Endothelial cell of umbilical vein (primary cell): ENCODE measurements around the gene WDR55. TPM values are rescaled to one million over a fixed set of nuclear protein-coding genes. Genes with fewer than 3 reads are reported as not detected.

Experiments used
- BruUV-seq: library from RNA; stranded (reverse); fragments of 400-500 nt; replicated peaks from 2 replicates; lab custom pipeline; 2021; lab: Mats Ljungman, UMichigan
- CTCF ChIA-PET: fragments of 300-600, 350-600 bp; sonication (Branson Sonifier 250); formaldehyde crosslinking; loops from one replicate; lab custom pipeline; 2021; ENCODE audit warnings: antibody characterized with exemption, inconsistent platforms; lab: Charles Lee
- POLR2A ChIA-PET: fragments of 300-600, 350-600 bp; sonication (Branson Sonifier 250); formaldehyde crosslinking; loops from one replicate; lab custom pipeline; 2021; ENCODE audit warnings: antibody characterized with exemption, inconsistent platforms; lab: Charles Lee
- DNase-seq: peaks from one replicate; pipeline ENCODE4 v3.0.0-alpha.2; 2011; ENCODE audit warnings: low read depth, low spot score
- FAIRE-seq: peaks from 2 replicates; lab custom pipeline; 2011; peaks lifted over from hg19 to GRCh38; lab: Jason Lieb, UNC
- H2AFZ ChIP-seq: 2 replicates; pipeline ENCODE4 v1.6.0; 2012; ENCODE audit warnings: low read depth, low read length, control low read depth, inconsistent platforms
- H3K27ac ChIP-seq: 2 replicates; pipeline ENCODE4 v1.5.1; 2011; ENCODE audit warnings: low read depth, mild to moderate bottlenecking, control low read depth, low read length, moderate library complexity; ENCODE audit not compliant: insufficient read depth
- H3K27me3 ChIP-seq, 2 experiments: 2 replicates each; pipeline versions ENCODE4 v1.6.0 to v1.6.1; 2011; ENCODE audit warnings: low read length in 2 of 2, mixed read lengths in 1 of 2; ENCODE audit not compliant: control insufficient read depth in 2 of 2, insufficient read depth in 2 of 2
- H3K36me3 ChIP-seq, 2 experiments: 2 replicates in 1 of 2; 3 replicates in 1 of 2; pipeline ENCODE4 v1.5.1; 2011; ENCODE audit warnings: low read length in 2 of 2, mild to moderate bottlenecking in 1 of 2, moderate library complexity in 1 of 2; ENCODE audit not compliant: control insufficient read depth in 2 of 2, insufficient read depth in 2 of 2; ENCODE audit errors: extremely low read depth in 1 of 2
- H3K4me1 ChIP-seq: 3 replicates; pipeline ENCODE4 v1.5.1; 2011; ENCODE audit warnings: mild to moderate bottlenecking, low read length; ENCODE audit not compliant: control insufficient read depth, insufficient read depth; ENCODE audit errors: extremely low read depth
- H3K4me2 ChIP-seq: 2 replicates; pipeline ENCODE4 v1.6.1; 2011; ENCODE audit warnings: low read length, control low read depth, mixed read lengths; ENCODE audit not compliant: insufficient read depth
- H3K4me3 ChIP-seq, 3 experiments: fragments of 200-600 bp in 1 of 3; sonication (generic), shearing (Covaris generic) in 1 of 3; replicated peaks in 1 of 3; 2 replicates each; pipeline ENCODE4 v1.5.1; 2011 to 2016; ENCODE audit warnings: control low read depth in 3 of 3, low read length in 3 of 3, mild to moderate bottlenecking in 2 of 3, inconsistent platforms in 1 of 3, low read depth in 1 of 3, moderate library complexity in 1 of 3; ENCODE audit not compliant: insufficient read depth in 1 of 3
- H3K79me2 ChIP-seq: 2 replicates; pipeline ENCODE4 v1.6.0; 2012; ENCODE audit warnings: low read length, inconsistent platforms; ENCODE audit not compliant: control insufficient read depth, insufficient read depth
- H3K9ac ChIP-seq: replicated peaks from 2 replicates; pipeline ENCODE3; 2011; ENCODE audit warnings: low read length, control low read depth; ENCODE audit not compliant: insufficient read depth; ENCODE audit errors: extremely low read depth
- H3K9me1 ChIP-seq: replicated peaks from 3 replicates; pipeline ENCODE4 v1.6.0; 2011; ENCODE audit warnings: mild to moderate bottlenecking, low read length; ENCODE audit not compliant: control insufficient read depth, insufficient read depth; ENCODE audit errors: extremely low read depth
- H3K9me3 ChIP-seq: replicated peaks from 2 replicates; pipeline ENCODE4 v1.5.1; 2012; ENCODE audit warnings: low read length, inconsistent platforms; ENCODE audit not compliant: control insufficient read depth, insufficient read depth
- H4K20me1 ChIP-seq: replicated peaks from 2 replicates; pipeline ENCODE3; 2011; ENCODE audit warnings: mild to moderate bottlenecking, low read length; ENCODE audit not compliant: control insufficient read depth, insufficient read depth; ENCODE audit errors: extremely low read depth
- CTCF ChIP-seq, 2 donors: IDR thresholded peaks; 1 replicate in 1 of 2; 2 replicates in 1 of 2; pipeline ENCODE4 v1.5.1; 2011; ENCODE audit warnings: low read length in 2 of 2, mild to moderate bottlenecking in 2 of 2, moderate library complexity in 2 of 2, control low read depth in 1 of 2, inconsistent platforms in 1 of 2, low read depth in 1 of 2; ENCODE audit not compliant: insufficient read depth in 1 of 2; ENCODE audit errors: extremely low read depth in 1 of 2
- EZH2 ChIP-seq: IDR thresholded peaks from 2 replicates; pipeline ENCODE4 v1.6.1; 2012; ENCODE audit warnings: borderline replicate concordance, low read depth, mild to moderate bottlenecking, moderate library complexity, low read length, inconsistent platforms; ENCODE audit not compliant: severe bottlenecking
- FOS ChIP-seq: IDR thresholded peaks from 2 replicates; pipeline ENCODE4 v1.6.1; 2011; ENCODE audit warnings: mild to moderate bottlenecking, low read length, moderate library complexity, borderline replicate concordance; ENCODE audit not compliant: insufficient read depth
- JUN ChIP-seq: IDR thresholded peaks from 2 replicates; pipeline ENCODE4 v1.6.1; 2011; ENCODE audit warnings: borderline replicate concordance, low read depth; ENCODE audit not compliant: insufficient read length, insufficient read depth
- MAX ChIP-seq: IDR thresholded peaks from 2 replicates; pipeline ENCODE4 v1.6.1; 2011; ENCODE audit not compliant: insufficient read depth, insufficient read length
- MYC ChIP-seq: IDR thresholded peaks from one replicate; pipeline ENCODE4 v1.6.1; 2011; ENCODE audit warnings: mild to moderate bottlenecking, low read depth, low read length
- POLR2A ChIP-seq: IDR thresholded peaks from 2 replicates; pipeline ENCODE4 v1.6.1; 2012; ENCODE audit warnings: low read depth, mild to moderate bottlenecking, control low read depth, low read length
- POLR2AphosphoS5 ChIP-seq: IDR thresholded peaks from 2 replicates; pipeline ENCODE4 v1.6.1; 2012; ENCODE audit warnings: low read depth, mild to moderate bottlenecking, control low read depth, low read length, moderate library complexity; ENCODE audit not compliant: insufficient read depth
- dilution Hi-C: fragments of 300-500 bp; cut with MboI; formaldehyde crosslinking; loops from one replicate; pipeline ENCODE4 v1.15.0; 2019; ENCODE audit warnings: low sequenced_read_pairs; ENCODE audit not compliant: extremely low pct_ligation_motif_present
- intact Hi-C: fragments of 100-400 bp; cut with micrococcal nuclease; formaldehyde crosslinking; loops from one replicate; pipeline ENCODE4 v1.10.0; 2022
- polyA plus RNA-seq, 4 experiments: library from polyadenylated mRNA; depleted of rRNA in 3 of 4; stranded (reverse) in 3 of 4; unstranded in 1 of 4; fragments of >200 nt; gene quantifications; 2 replicates each; pipeline versions ENCODE4 v1.2.1 to v1.2.3, GENCODE V29; 2011 to 2012; ENCODE audit warnings: missing spikeins in 1 of 4
- total RNA-seq: library from RNA; stranded (reverse); gene quantifications from 2 replicates; pipeline ENCODE4 v1.2.3, GENCODE V29; 2021

Gene WDR55
- total and polyA plus RNA-seq, 2 donors (not counting 3 experiments of a cell fraction or from before 2014, with no cell fraction given): 17.5 to 25.3 TPM

GRCh38 chr5:140639148-140639981 lies 25.3 kb upstream of the WDR55 start, which contains the start of gene TMCO6:
TMCO6 (plus strand) TSS chr5:140639451; CDS start chr5:140639528, 77 bp downstream.
- peak within 1 kb of the TSS; percentile 57 for H3K9ac ChIP-seq
- H3K79me2 ChIP-seq: peaks cover 5% of the 10 kb centered on the region
- H3K36me3 ChIP-seq: peaks cover 0 to 10% of the 10 kb centered on the region in 2 experiments
- no peaks in the 10 kb centered on the region for H3K9me3 ChIP-seq
- H3K27me3 ChIP-seq: no peaks in the 10 kb centered on the region
- peaks cover 11% of the 10 kb centered on the region for H3K4me1 ChIP-seq
- H3K4me2 ChIP-seq: peak within 1 kb of the TSS; percentile 74
- no peaks in the 10 kb centered on the region for H3K9me1 ChIP-seq
- peak within 1 kb of the TSS; percentile 41 for H3K27ac ChIP-seq
- H3K4me3 ChIP-seq: peak within 1 kb of the TSS; percentile 37 to 54 (median 40)
- TF ChIP-seq EZH2 (no peak), MAX (peak; percentile 44), POLR2AphosphoS5 (peak; percentile 34), MYC (no peak), CTCF (IDR thresholded peaks at IDR 0.05; ENCODE audit: extremely low read depth in 1 of 2, insufficient read depth in 1 of 2, low read depth in 1 of 2, low read length in 2 of 2) (peak; percentile 31 to 74), JUN (no peak), POLR2A (peak; percentile 89), FOS (no peak)
- FAIRE-seq: peak; percentile 94
- dilution Hi-C loops (no loop called here), intact Hi-C loops (loop anchor here (1.0 to 10.0 kb wide), 8 partner anchors 8 to 395 kb away; partner anchors contain the start of genes ANKHD1, APBB3, EIF4EBP3 and IK)
- ChIA-PET POLR2A (interaction anchor here (1.1 kb wide), 2 partner anchors 8 to 92 kb away, joined by 3 to 5 read pairs; partner anchors contain the start of genes EIF4EBP3, IK and NDUFA2), CTCF (interaction anchor here (0.8 to 2.4 kb wide), 16 partner anchors 8 to 403 kb away, joined by 3 to 11 read pairs (median 3); partner anchors contain the start of genes APBB3, EIF4EBP3, IK and NDUFA2)
- BruUV-seq: no TSS peak
- H4K20me1 ChIP-seq: no peaks in the 10 kb centered on the region
- peak; percentile 96 for DNase-seq
- H2AFZ ChIP-seq: peak within 1 kb of the TSS; percentile 74
